Large intestine (tissue), 3 donors: ENCODE measurements around the gene CDC45. TPM values are rescaled to one million over a fixed set of nuclear protein-coding genes. Genes with fewer than 3 reads are reported as not detected.

ENCODE experiments used
- DNase-seq, 2 donors: peaks; one replicate each; pipeline versions ENCODE4 v3.0.0 to v3.0.0-alpha.2; 2013
- H3K27ac ChIP-seq: one replicate; pipeline ENCODE4 v1.5.1; 2013; ENCODE audit warnings: low read length
- H3K27me3 ChIP-seq: 2 replicates; pipeline ENCODE4 v1.6.1; 2013; ENCODE audit warnings: low read length; ENCODE audit not compliant: control insufficient read depth, insufficient read depth
- H3K36me3 ChIP-seq: 2 replicates; pipeline ENCODE4 v1.6.1; 2013; ENCODE audit warnings: low read length; ENCODE audit not compliant: control insufficient read depth, insufficient read depth
- H3K4me1 ChIP-seq: one replicate; pipeline ENCODE4 v1.6.1; 2013; ENCODE audit warnings: low read length; ENCODE audit not compliant: control insufficient read depth, insufficient read depth
- H3K4me3 ChIP-seq: one replicate; pipeline ENCODE4 v1.5.1; 2013; ENCODE audit warnings: low read length
- H3K9me3 ChIP-seq: one replicate; pipeline ENCODE4 v1.6.1; 2013; ENCODE audit warnings: mild to moderate bottlenecking, low read depth, low read length, moderate library complexity; ENCODE audit not compliant: control insufficient read depth
- WGBS: methylation state at CpG from one replicate; pipeline ENCODE4 v1.1.5; 2013; ENCODE audit warnings: low lambda C conversion rate; ENCODE audit not compliant: insufficient coverage; 5-methylcytosine and 5-hydroxymethylcytosine counted together
- polyA plus RNA-seq: library from polyadenylated mRNA; unstranded; fragments of 120-200 nt; gene quantifications from one replicate; pipeline ENCODE4 v1.2.1, GENCODE V29; 2013

CDC45 gene
- polyA plus RNA-seq, 1 donor, result 8.7 TPM

GRCh38 chr22:19506212-19506611, 26.5 kb downstream of the CDC45 start:
- no peak for DNase-seq
- no peak overlapping the region for H3K27ac ChIP-seq
- WGBS, result no CpG with 5 or more reads among the region's 10 CpGs

GRCh38 chr22:19507534-19507861, 27.8 kb downstream of the CDC45 start:
- H3K4me3 ChIP-seq, result no peak overlapping the region
- H3K27ac ChIP-seq, result no peak overlapping the region
- DNase-seq, result no peak
- no peaks in the 10 kb centered on the region for H3K4me1 ChIP-seq
- no peaks in the 10 kb centered on the region for H3K27me3 ChIP-seq
- no CpG with 5 or more reads among the region's 4 CpGs for WGBS
- no peaks in the 10 kb centered on the region for H3K36me3 ChIP-seq
- H3K9me3 ChIP-seq, result no peaks in the 10 kb centered on the region

More at GRCh38 chr22:19506212-19506611, 26.5 kb downstream of the CDC45 start:
- H3K4me3 ChIP-seq, result no peak overlapping the region
- no peaks in the 10 kb centered on the region for H3K9me3 ChIP-seq
- H3K4me1 ChIP-seq, result no peaks in the 10 kb centered on the region
- H3K36me3 ChIP-seq, result no peaks in the 10 kb centered on the region
- H3K27me3 ChIP-seq, result no peaks in the 10 kb centered on the region

- H3K27me3 ChIP-seq, result no peaks in the 10 kb centered on the region
- no peaks in the 10 kb centered on the region for H3K9me3 ChIP-seq
- WGBS, result 100% methylated on average over 1 of the region's 10 CpGs
- no peak overlapping the region for H3K27ac ChIP-seq
- no peak for DNase-seq
- no peaks in the 10 kb centered on the region for H3K36me3 ChIP-seq
- no peaks in the 10 kb centered on the region for H3K4me1 ChIP-seq
- H3K4me3 ChIP-seq, result no peak overlapping the region
Measured at GRCh38 chr22:19508024-19508776, 28.5 kb downstream of the CDC45 start.

DNA sequence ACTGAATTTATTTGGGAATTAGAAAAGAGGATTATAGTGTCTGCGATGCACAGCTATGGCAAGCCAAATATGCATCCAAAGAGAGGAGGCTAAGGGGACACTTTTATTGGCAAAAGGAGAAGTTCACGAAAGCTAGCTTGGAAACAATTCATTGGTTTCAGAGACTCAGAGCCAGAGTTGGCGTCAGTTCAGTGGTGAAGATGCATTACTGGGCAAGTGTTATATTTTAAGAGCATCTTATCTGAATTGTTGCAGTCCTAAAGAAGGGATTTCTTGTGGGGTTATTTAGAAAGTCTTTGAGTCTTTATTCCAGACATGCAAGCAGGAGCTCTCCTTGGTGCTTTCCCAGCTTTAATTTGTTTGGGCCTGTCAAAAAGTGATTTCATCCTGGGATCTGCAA, 29.5 kb downstream of the CDC45 start:
- H3K27me3 ChIP-seq, result no peaks in the 10 kb centered on the region

GRCh38 chr22:19509923-19510322, 30.2 kb downstream of the CDC45 start:
- Histone ChIP-seq H3K27me3 (no peaks in the 10 kb centered on the region), H3K4me3 (no peak overlapping the region), H3K4me1 (no peaks in the 10 kb centered on the region), H3K27ac (no peak overlapping the region), H3K36me3 (peaks cover 3% of the 10 kb centered on the region), H3K9me3 (no peaks in the 10 kb centered on the region)
- WGBS, result 100% methylated on average over 1 of the region's 2 CpGs
- DNase-seq, result no peak

More for the DNA sequence above, 29.5 kb downstream of the CDC45 start:
- Histone ChIP-seq H3K4me3 (no peak overlapping the region), H3K9me3 (no peaks in the 10 kb centered on the region), H3K36me3 (no peaks in the 10 kb centered on the region), H3K27ac (no peak overlapping the region), H3K4me1 (no peaks in the 10 kb centered on the region)
- no peak for DNase-seq
- WGBS, result 100% methylated on average over 1 of the region's 3 CpGs

DNA sequence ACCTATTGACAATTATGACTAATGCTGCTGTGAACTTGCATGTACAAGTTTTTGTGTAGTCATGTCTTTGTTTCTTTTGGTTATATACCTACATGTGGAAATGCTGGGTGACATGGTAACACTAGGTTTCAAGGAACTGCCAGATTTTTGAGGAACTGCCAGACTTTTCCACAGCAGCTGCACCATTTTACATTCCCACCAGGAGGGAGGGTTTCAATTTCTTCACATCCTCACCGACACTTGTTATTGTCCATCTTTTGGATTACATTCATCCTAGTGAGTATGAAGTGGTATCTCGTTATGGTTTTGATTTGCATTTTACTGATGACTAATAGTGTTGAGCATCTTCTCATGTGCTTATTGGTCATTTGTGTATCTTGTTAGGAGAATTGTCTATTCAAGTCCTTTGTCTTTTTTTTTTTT, 31.2 kb downstream of the CDC45 start:
- WGBS, result no CpG with 5 or more reads among the region's 2 CpGs
- no peaks in the 10 kb centered on the region for H3K9me3 ChIP-seq
- no peak for DNase-seq
- peaks cover 3% of the 10 kb centered on the region for H3K36me3 ChIP-seq
- H3K4me1 ChIP-seq, result no peaks in the 10 kb centered on the region
- H3K4me3 ChIP-seq, result no peak overlapping the region
- H3K27me3 ChIP-seq, result no peaks in the 10 kb centered on the region
- H3K27ac ChIP-seq, result no peak overlapping the region

DNA sequence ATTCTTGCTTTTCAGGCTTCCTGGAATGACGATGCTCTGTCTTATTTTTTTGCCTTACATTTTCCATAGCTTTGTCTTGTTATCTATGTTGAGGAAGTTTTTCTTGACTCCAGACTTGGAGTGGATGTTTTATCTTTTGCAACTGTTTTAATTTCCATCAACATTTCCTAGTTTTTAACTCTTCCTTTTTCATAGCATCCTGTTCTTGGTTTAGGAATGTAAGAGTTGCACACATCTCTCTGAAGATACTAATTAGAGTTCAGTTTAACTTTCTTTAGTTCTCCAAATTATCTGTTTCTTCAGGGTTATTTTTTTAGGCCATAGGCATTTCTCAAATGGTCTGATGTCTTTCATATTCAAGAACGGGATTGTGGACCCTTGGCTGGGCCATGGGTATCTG, 34.1 kb downstream of the CDC45 start:
- H3K4me1 ChIP-seq, result no peaks in the 10 kb centered on the region
- H3K27ac ChIP-seq, result no peak overlapping the region
- H3K4me3 ChIP-seq, result no peak overlapping the region
- no peaks in the 10 kb centered on the region for H3K27me3 ChIP-seq
- H3K36me3 ChIP-seq, result peaks cover 3% of the 10 kb centered on the region
- WGBS, result 0% methylated on average over 1 of the region's 2 CpGs
- no peak for DNase-seq
- no peaks in the 10 kb centered on the region for H3K9me3 ChIP-seq

- no peak for DNase-seq
- no peak overlapping the region for H3K4me3 ChIP-seq
- peaks cover 3% of the 10 kb centered on the region for H3K36me3 ChIP-seq
- WGBS, result no CpG with 5 or more reads among the region's 14 CpGs
- no peaks in the 10 kb centered on the region for H3K4me1 ChIP-seq
- H3K27me3 ChIP-seq, result no peaks in the 10 kb centered on the region
- H3K27ac ChIP-seq, result no peak overlapping the region
- H3K9me3 ChIP-seq, result no peaks in the 10 kb centered on the region
Measured at GRCh38 chr22:19514831-19515565, 35.3 kb downstream of the CDC45 start.

DNA sequence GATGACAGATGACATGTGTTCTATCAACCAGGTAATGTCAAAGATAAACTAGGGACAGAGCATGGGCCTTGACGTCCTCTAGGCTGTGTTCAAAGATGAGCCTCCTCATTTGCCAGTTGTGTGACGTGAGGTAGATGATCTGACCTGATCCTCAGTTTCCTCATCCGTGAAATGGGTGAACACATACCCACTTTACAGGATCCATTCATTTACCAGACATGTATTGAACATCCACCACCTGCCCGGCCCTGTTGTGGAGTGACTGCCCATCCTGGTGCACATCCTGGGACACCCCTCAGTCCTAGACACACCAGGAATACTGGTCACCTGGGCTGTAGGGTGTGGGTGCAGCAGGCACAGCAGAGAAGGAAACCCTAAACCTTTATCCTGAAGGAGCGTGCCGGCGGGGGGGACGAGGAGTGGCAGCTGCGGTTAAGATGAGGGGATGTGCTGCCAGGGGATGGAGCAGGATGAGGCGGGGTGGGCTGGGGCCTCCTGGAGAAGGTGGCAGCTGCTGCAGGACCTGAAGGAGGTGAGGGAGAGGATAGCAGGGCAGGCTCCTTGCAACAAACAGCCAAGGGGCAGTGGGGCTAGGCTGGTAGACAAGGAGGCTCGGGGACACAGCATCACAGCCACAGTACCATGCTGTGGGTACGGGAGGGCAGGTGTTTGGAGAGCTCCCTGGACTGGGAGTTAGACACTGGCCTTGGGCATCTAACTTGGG, 36.1 kb downstream of the CDC45 start:
- Histone ChIP-seq H3K27ac (no peak overlapping the region), H3K36me3 (peaks cover 6% of the 10 kb centered on the region), H3K27me3 (no peaks in the 10 kb centered on the region), H3K4me3 (no peak overlapping the region), H3K9me3 (no peaks in the 10 kb centered on the region), H3K4me1 (no peaks in the 10 kb centered on the region)
- no peak for DNase-seq
- no CpG with 5 or more reads among the region's 12 CpGs for WGBS

DNA sequence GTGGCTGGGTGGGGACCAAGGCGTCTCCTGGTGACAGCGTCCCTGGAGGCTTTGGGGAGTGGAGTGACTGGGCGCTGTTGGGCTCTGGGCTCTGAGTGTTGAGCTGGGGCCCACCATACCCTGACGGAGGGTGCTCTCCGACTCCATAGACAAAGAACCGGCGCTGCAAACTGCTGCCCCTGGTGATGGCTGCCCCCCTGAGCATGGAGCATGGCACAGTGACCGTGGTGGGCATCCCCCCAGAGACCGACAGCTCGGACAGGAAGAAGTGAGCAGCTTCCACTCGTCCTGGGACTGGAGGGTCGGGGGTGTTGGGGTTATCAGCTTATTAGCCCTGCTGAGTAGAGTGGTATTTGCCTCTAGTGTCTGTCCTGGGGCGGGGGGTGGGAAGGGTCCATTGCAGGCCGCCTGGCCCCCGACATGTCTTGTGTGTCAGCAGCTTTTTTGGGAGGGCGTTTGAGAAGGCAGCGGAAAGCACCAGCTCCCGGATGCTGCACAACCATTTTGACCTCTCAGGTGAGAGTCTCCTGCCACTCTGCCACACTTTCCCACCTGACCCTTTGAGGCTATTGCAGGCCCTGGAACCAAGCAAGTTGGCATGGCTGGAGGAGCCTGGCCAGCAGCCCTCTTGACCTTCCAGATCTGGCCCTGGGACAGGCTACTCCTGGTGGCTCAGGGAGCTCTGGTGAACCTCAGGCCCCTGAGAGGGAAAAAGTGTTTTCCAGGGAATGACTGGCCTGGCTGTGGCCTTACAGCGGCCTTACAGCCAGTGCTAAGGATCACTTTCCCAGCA, 36.9 kb downstream of the CDC45 start:
- Histone ChIP-seq H3K27me3 (no peaks in the 10 kb centered on the region), H3K36me3 (peaks cover 6% of the 10 kb centered on the region), H3K27ac (no peak overlapping the region), H3K9me3 (no peaks in the 10 kb centered on the region), H3K4me3 (no peak overlapping the region), H3K4me1 (no peaks in the 10 kb centered on the region)
- DNase-seq, result no peak
- WGBS, result 60% methylated on average over 2 of the region's 19 CpGs
